Right kidney (tissue), 1 donor: ENCODE measurements around the gene EVL.
"Not testable (repeated sequence)": the region's sequence is repeated elsewhere in the genome, so short reads cannot be mapped to it uniquely, and the experiment has no call there.

Source experiments
- DNase-seq: peaks from one replicate; pipeline ENCODE4 v3.0.0-alpha.2; 2016

Gene EVL

GRCh38 chr14:100145682-100146464 lies 80.7 kb downstream of the EVL start:
- DNase-seq = no peak

GRCh38 chr14:100146531-100147091 lies 81.4 kb downstream of the EVL start:
- no peak for DNase-seq

GRCh38 chr14:100147181-100147631 lies 82.0 kb downstream of the EVL start:
- no peak for DNase-seq

GRCh38 chr14:100147691-100148464 lies 82.7 kb downstream of the EVL start:
- no peak for DNase-seq

DNA sequence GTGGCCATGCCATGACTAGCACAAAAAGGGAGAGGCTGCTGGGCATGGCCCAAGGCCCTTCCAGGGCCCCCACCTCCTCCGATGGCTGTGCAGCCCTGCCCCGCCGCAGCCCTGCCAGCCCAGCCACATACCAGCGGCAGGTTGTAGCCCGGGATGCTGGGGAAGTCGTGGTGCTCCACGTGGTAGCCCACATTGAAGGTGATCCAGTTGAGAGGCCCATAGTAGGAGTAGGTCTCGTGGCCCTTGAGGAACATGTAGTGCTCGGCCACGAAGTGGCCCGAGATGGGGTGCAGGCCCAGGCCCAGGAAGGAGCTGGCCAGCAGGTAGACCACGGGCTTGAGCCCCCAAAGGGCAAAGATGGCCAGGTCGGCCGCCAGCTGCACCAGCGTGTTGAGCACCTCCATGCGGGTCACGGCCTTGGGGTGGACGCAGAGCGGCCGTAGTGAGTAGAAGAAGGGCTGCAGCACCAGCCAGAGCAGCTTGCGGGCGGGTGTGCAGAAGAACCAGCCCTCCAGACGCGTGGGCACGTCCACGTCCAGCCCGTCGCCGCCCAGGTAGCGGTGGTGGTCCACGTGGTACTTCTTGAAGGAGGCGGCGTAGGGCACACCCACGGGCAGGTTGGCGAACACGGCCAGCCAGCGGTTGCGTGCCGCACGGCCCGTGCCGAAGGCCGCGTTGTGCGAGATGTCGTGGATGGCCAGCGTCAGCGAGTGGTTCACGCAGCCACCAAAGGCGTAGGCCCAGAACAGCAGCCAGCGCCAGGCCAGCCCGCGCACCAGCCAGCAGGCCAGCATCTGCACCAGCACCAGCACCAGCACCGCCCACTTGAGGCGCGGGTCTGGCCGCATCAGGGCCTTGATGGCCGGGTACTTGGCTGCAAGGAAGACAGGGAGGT lies 83.9 kb downstream of the EVL start:
- DNase-seq = no peak

- no peak for DNase-seq
These were observed 84.8 kb downstream of the EVL start for GRCh38 chr14:100149851-100150611.

- DNase-seq = no peak
These were observed 85.8 kb downstream of the EVL start for GRCh38 chr14:100150932-100151587.

DNA sequence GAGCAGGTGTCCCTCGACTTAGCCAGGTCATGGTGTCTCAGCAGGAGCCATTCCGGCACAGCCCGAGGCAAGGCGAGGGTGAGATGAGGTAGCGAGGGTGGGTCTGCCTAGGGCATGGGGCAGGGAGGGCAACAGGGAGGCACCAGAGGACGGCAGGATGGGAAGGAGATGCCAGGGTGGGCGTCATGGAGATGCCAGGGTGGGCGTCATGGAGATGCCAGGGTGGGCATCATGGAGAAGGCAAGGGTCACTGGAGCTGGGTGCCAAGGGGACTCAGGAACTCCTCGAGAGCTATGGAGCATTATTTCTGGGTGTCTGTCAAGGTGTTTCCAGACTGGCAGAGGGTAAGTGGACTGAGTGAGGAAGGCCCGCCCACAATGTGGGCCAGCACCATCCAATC lies 86.9 kb downstream of the EVL start:
- DNase-seq = no peak

GRCh38 chr14:100153560-100153959 lies 88.3 kb downstream of the EVL start:
- no peak for DNase-seq

DNA sequence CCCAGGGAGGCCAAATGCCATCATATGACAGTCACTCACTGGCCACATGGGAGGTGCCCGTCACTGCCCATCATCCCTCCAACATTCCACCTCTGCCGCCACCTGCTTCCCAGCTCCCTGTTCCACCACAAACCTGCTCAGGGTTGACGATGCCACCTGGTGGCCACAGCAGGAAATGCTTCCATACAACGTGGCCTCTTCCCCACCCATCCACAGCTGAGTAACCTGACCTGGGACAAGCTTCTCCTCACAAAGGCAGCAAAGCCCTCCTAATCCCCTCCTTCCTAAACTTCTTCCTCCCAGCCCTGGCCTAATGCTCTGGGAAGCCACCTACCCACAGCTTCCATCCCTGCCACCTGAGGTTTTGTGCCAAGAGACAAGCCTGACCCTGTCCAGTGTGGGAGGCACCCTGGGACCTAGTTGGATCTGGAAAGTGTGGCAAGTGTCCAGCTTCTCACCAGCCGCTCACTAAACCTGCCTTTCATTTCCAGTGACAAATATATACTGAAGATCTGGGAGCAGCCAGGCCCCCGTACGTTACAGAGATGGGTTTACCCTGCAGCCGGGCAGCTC lies 89.9 kb downstream of the EVL start:
- peak; percentile 48 for DNase-seq

- peak; percentile 44 for DNase-seq
These were observed 90.8 kb downstream of the EVL start for GRCh38 chr14:100155756-100156616.

- no peak for DNase-seq
These were observed 91.6 kb downstream of the EVL start for GRCh38 chr14:100156776-100157175.

GRCh38 chr14:100157548-100158232 lies 92.5 kb downstream of the EVL start:
- not testable (repeated sequence) for DNase-seq

DNA sequence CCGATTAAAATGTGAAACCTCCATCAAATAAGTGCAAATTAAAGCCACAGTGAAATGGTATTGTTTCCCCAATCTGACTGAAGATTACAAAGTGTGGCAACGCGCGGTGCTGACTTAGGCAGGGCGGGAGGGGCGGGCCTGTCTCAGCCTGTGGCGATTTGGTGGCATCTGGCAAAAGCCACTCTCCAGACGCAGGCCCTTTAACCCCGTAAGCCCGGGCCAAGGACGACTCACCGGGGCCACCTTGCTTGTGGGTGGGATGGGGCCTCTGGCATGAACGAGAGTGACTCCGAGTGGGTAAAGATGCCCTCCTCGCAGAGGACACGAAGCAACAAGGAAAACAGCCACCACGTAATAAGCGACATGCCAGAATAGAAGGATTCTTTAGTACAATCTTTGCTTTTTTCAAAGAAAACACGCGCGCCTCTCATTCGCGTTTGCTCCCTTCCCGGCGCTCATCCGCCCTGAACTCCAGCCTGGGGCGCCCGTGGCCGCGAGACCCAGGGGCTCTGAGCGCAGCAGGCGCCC lies 93.4 kb downstream of the EVL start:
- DNase-seq = no peak

DNA sequence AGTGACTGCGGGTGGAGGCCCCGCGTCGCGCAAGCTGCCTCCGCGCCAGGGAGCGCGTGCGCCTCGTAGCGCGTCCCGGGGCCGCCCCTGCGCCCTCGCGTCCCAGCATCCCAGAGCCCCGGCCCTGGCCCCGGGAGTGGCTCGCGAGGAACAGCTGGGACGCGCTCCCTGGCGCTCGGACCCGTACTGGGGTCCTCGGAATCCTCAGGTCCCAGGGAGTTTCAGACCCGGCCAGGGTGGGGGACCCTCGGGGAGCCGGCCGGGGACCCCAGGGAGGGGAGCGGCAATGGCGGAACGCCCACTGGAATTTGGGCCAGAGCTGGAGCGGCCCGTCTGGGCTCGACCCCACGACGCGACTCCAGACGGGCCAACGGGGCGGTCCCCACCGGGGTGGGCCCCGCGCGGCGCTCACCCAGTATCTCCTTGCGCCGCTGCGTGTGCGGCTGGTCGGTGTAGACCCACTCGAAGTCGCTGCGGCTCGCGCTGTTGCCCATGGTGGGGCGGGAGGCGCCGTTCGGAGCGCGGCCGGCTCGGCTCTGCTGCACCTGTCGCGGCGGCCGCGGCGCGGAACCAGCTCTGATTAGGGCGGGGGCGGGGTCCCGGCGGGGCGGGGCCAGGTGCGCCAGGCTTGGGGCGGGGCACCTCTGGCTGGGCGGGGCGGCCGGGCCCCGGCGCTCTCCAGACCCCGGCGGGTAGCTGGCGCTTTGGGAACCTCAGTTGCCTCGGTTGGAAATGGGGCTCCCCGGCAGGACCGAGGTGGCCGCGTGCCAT lies 94.1 kb downstream of the EVL start, which contains the start of gene DEGS2:
DEGS2 (minus strand) TSS at position 552 of the 771 bp plus-strand sequence; CDS start at position 494, 58 bp downstream.
- peak; percentile 65 for DNase-seq

GRCh38 chr14:100159865-100160533 lies 94.8 kb downstream of the EVL start:
- DNase-seq = peak; percentile 60

GRCh38 chr14:100160534-100160916 lies 95.3 kb downstream of the EVL start:
- no peak for DNase-seq
